BJ (cell line): ENCODE measurements around the gene PRPF4. TPM values are rescaled to one million over a fixed set of nuclear protein-coding genes. Genes with fewer than 3 reads are reported as not detected.

Experiments
- CTCF ChIA-PET: fragments of 350-600 bp; formaldehyde crosslinking; extraction: SDS; loops from one replicate; lab custom pipeline; 2021; ENCODE audit warnings: antibody characterized with exemption, inconsistent platforms; lab: Yijun Ruan, JAX
- POLR2A ChIA-PET: fragments of 300-600 bp; sonication (Branson Sonifier 250); formaldehyde crosslinking; extraction: SDS; loops from one replicate; lab custom pipeline; 2021; ENCODE audit warnings: antibody characterized with exemption; lab: Charles Lee
- DNase-seq: peaks from one replicate; pipeline ENCODE4 v3.0.0-alpha.2; 2011; ENCODE audit warnings: low read depth
- H3K27me3 ChIP-seq: 2 replicates; pipeline ENCODE4 v1.6.0; 2011; ENCODE audit warnings: low read length; ENCODE audit not compliant: control insufficient read depth, insufficient read depth
- H3K36me3 ChIP-seq: 2 replicates; pipeline ENCODE4 v1.5.1; 2011; ENCODE audit warnings: low read length; ENCODE audit not compliant: control insufficient read depth, insufficient read depth
- H3K4me3 ChIP-seq: 2 replicates; pipeline ENCODE4 v1.5.1; 2011; ENCODE audit warnings: low read depth, mild to moderate bottlenecking, control low read depth, low read length
- polyA plus RNA-seq: library from polyadenylated mRNA; depleted of rRNA; stranded (reverse); fragments of >200 nt; gene quantifications from 2 replicates; pipeline ENCODE4 v1.2.3, GENCODE V29; 2011
- TF ChIP-seq, protein P1 (sequence below): IDR thresholded peaks from 2 replicates; pipeline ENCODE4 v1.5.1; 2011; ENCODE audit warnings: low read depth, mild to moderate bottlenecking, control low read depth, inconsistent platforms, low read length, moderate library complexity; ENCODE audit not compliant: insufficient read depth

PRPF4 gene
- polyA plus RNA-seq, 1 experiment, result 18.3 TPM

DNA sequence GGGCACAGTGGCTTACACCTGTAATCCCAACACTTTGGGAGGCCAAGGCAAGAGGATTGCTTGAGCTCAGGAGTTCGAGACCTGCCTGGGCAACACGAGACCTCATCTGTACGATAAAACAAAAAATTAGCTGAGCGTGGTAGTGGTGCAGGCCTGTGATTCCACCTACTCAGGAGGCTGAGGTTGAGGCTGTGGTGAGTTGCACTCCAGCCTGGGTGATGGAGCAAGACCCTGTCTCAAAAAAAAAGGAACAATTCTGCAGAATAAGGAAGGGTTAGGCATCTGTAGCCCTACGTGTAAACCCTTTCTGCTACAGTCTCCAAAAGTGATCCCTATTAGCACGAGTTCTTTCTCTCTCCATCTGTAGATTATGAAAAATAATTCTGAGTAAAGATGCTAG, 20.0 kb upstream of the PRPF4 start:
- CTCF ChIA-PET, result no interaction called here
- TF ChIP-seq, protein P1, sequence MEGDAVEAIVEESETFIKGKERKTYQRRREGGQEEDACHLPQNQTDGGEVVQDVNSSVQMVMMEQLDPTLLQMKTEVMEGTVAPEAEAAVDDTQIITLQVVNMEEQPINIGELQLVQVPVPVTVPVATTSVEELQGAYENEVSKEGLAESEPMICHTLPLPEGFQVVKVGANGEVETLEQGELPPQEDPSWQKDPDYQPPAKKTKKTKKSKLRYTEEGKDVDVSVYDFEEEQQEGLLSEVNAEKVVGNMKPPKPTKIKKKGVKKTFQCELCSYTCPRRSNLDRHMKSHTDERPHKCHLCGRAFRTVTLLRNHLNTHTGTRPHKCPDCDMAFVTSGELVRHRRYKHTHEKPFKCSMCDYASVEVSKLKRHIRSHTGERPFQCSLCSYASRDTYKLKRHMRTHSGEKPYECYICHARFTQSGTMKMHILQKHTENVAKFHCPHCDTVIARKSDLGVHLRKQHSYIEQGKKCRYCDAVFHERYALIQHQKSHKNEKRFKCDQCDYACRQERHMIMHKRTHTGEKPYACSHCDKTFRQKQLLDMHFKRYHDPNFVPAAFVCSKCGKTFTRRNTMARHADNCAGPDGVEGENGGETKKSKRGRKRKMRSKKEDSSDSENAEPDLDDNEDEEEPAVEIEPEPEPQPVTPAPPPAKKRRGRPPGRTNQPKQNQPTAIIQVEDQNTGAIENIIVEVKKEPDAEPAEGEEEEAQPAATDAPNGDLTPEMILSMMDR, result no peak
- H3K36me3 ChIP-seq, result peaks cover 9% of the 10 kb centered on the region
- no peak overlapping the region for H3K4me3 ChIP-seq
- POLR2A ChIA-PET, result no interaction called here
- H3K27me3 ChIP-seq, result no peaks in the 10 kb centered on the region
- DNase-seq, result no peak

- Histone ChIP-seq H3K4me3 (no peak overlapping the region), H3K27me3 (no peaks in the 10 kb centered on the region), H3K36me3 (peaks cover 9% of the 10 kb centered on the region)
- no peak for DNase-seq
- ChIA-PET POLR2A (no interaction called here), CTCF (interaction anchor here (7.9 kb wide), 1 partner anchor 15 kb away, joined by 42 read pairs; the partner anchor contains the start of genes CDC26 and PRPF4)
- TF ChIP-seq, protein P1, result no peak
Observed at GRCh38 chr9:113257863-113258262, 17.6 kb upstream of the PRPF4 start.

GRCh38 chr9:113258282-113258681, 17.2 kb upstream of the PRPF4 start:
- Histone ChIP-seq H3K36me3 (peaks cover 9% of the 10 kb centered on the region), H3K27me3 (no peaks in the 10 kb centered on the region), H3K4me3 (no peak overlapping the region)
- no peak for DNase-seq
- POLR2A ChIA-PET, result no interaction called here
- TF ChIP-seq, protein P1, result no peak
- CTCF ChIA-PET, result interaction anchor here (7.9 kb wide), 1 partner anchor 15 kb away, joined by 42 read pairs; the partner anchor contains the start of genes CDC26 and PRPF4

GRCh38 chr9:113261917-113262671, 13.4 kb upstream of the PRPF4 start:
- no peak for DNase-seq
- peaks cover 8% of the 10 kb centered on the region for H3K36me3 ChIP-seq
- POLR2A ChIA-PET, result no interaction called here
- TF ChIP-seq, protein P1, result no peak
- H3K27me3 ChIP-seq, result no peaks in the 10 kb centered on the region
- CTCF ChIA-PET, result interaction anchor here (1.7 to 7.9 kb wide), 2 partner anchors 11 to 41 kb away, joined by 4 to 42 read pairs; partner anchors contain the start of genes CDC26, FKBP15, PRPF4 and SLC31A1
- no peak overlapping the region for H3K4me3 ChIP-seq

GRCh38 chr9:113266174-113266573, 9.3 kb upstream of the PRPF4 start:
- DNase-seq, result no peak
- H3K27me3 ChIP-seq, result no peaks in the 10 kb centered on the region
- CTCF ChIA-PET, result interaction anchor here (1.8 kb wide), 1 partner anchor 8 kb away, joined by 8 read pairs; the partner anchor contains the start of genes CDC26 and PRPF4
- TF ChIP-seq, protein P1, result no peak
- H3K4me3 ChIP-seq, result no peak overlapping the region
- peaks cover 6% of the 10 kb centered on the region for H3K36me3 ChIP-seq
- POLR2A ChIA-PET, result no interaction called here
